ENCODE results near the gene CMAS.

DNA sequence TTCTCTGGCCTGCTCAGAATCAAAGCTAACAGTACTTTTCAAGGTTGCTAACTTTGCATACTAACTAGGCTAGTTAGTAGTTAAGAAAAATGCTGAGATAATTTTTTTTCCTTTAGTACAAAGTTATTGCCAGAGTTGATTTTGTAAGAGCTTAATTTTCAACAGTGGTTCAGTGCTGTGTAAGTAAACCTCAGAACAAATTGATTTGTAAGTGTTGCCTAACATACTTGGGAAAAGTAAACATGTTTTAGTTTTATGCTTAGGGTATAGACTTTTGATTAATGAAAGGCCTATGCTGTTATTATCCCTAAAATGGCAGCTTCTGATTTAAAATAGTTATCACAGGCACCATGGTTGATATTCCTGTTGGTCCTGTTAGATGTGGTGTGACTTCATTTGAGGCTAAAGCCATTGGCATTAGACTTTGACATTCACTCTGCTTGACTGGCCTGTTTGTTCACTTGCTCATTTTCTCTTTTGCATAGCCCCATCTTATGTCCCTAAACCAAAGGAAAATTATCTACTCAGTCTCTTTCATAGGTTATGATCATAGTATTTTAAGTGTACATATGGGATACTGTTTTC is 5.2 kb downstream of the CMAS start:
- TF ChIP-seq POLR2A (IDR thresholded peaks at IDR 0.05) = no peak
- TF ChIP-seq, protein P1, sequence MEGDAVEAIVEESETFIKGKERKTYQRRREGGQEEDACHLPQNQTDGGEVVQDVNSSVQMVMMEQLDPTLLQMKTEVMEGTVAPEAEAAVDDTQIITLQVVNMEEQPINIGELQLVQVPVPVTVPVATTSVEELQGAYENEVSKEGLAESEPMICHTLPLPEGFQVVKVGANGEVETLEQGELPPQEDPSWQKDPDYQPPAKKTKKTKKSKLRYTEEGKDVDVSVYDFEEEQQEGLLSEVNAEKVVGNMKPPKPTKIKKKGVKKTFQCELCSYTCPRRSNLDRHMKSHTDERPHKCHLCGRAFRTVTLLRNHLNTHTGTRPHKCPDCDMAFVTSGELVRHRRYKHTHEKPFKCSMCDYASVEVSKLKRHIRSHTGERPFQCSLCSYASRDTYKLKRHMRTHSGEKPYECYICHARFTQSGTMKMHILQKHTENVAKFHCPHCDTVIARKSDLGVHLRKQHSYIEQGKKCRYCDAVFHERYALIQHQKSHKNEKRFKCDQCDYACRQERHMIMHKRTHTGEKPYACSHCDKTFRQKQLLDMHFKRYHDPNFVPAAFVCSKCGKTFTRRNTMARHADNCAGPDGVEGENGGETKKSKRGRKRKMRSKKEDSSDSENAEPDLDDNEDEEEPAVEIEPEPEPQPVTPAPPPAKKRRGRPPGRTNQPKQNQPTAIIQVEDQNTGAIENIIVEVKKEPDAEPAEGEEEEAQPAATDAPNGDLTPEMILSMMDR (IDR thresholded peaks at IDR 0.05) = no peak
- TF ChIP-seq POLR2AphosphoS5 (IDR thresholded peaks at IDR 0.05) = peak; percentile 48

All from prostate gland (tissue), 2 donors.